ENCODE measurements around the gene IGSF8. TPM values are rescaled to one million over a fixed set of nuclear protein-coding genes. Genes with fewer than 3 reads are reported as not detected.

IGSF8 gene
- total RNA-seq, 1 donor from 2014 or later: 24.0 TPM

DNA sequence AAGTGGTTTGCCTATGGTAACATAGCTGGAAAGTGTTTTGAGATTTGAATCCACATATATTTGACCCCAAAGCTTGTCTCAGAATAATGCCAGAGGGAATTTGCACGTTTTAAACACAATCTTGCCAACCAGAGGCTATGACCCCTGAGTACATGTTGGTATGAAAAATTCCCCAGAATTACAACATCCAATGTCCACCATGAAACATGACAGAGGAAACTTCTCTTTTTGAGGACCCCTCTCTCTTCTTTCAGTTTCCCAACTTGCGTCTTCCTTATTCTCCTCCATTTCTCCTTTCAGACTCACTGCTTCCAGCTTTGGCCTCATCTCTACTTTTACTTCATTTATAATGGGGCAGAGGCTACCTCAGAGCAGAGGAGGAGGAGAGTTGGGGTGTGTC is 22.6 kb downstream of the IGSF8 start:
- Mint-ChIP-seq H3K27me3 (ENCODE audit: unreplicated experiment) (peaks cover 83% of the 10 kb centered on the region), H3K27ac (ENCODE audit: unreplicated experiment) (no peak overlapping the region), H3K9me3 (ENCODE audit: unreplicated experiment) (no peaks in the 10 kb centered on the region), H3K4me3 (ENCODE audit: unreplicated experiment) (no peak overlapping the region), H3K4me1 (ENCODE audit: unreplicated experiment) (peaks cover 2% of the 10 kb centered on the region), H3K36me3 (ENCODE audit: unreplicated experiment) (no peaks in the 10 kb centered on the region)
- TF ChIP-seq CTCF (IDR thresholded peaks at IDR 0.05): no peak
- DNase-seq (ENCODE audit: extremely low spot score, unreplicated experiment): no peak

DNA sequence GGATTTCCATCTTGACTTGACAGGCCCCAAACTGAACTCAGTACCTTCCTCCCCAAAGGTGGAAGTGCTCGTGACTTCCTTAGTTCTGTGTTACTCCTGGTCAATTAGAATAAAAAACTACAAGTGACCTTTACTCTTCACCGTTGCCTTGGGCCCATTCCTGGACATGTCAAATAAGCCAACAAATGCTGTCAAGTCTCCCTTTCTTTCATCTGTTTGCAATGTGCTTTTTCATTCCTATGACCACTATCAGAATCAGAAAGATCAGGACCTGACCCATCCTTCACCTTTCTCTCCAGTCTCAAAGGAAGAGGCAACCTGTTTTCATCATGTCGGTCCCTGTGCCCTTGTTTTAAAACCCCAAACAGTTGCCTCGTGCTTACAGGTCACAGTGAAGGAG is 23.6 kb downstream of the IGSF8 start:
- DNase-seq (ENCODE audit: extremely low spot score, unreplicated experiment): no peak
- peaks cover 81% of the 10 kb centered on the region for H3K27me3 Mint-ChIP-seq (ENCODE audit: unreplicated experiment)
- no peaks in the 10 kb centered on the region for H3K36me3 Mint-ChIP-seq (ENCODE audit: unreplicated experiment)
- no peak overlapping the region for H3K4me3 Mint-ChIP-seq (ENCODE audit: unreplicated experiment)
- peaks cover 7% of the 10 kb centered on the region for H3K4me1 Mint-ChIP-seq (ENCODE audit: unreplicated experiment)
- H3K27ac Mint-ChIP-seq (ENCODE audit: unreplicated experiment): no peak overlapping the region
- no peaks in the 10 kb centered on the region for H3K9me3 Mint-ChIP-seq (ENCODE audit: unreplicated experiment)
- no peak for TF ChIP-seq CTCF (IDR thresholded peaks at IDR 0.05)

GRCh38 chr1:160071289-160071688 is 27.1 kb downstream of the IGSF8 start:
- H3K36me3 Mint-ChIP-seq (ENCODE audit: unreplicated experiment): no peaks in the 10 kb centered on the region
- no peak for TF ChIP-seq CTCF (IDR thresholded peaks at IDR 0.05)
- H3K27ac Mint-ChIP-seq (ENCODE audit: unreplicated experiment): no peak overlapping the region
- no peak overlapping the region for H3K4me3 Mint-ChIP-seq (ENCODE audit: unreplicated experiment)
- no peak for DNase-seq (ENCODE audit: extremely low spot score, unreplicated experiment)
- no peaks in the 10 kb centered on the region for H3K9me3 Mint-ChIP-seq (ENCODE audit: unreplicated experiment)
- H3K4me1 Mint-ChIP-seq (ENCODE audit: unreplicated experiment): peaks cover 7% of the 10 kb centered on the region
- H3K27me3 Mint-ChIP-seq (ENCODE audit: unreplicated experiment): peaks cover 83% of the 10 kb centered on the region

GRCh38 chr1:160070243-160071163 is 27.9 kb downstream of the IGSF8 start:
- Mint-ChIP-seq H3K4me1 (ENCODE audit: unreplicated experiment) (peaks cover 7% of the 10 kb centered on the region), H3K4me3 (ENCODE audit: unreplicated experiment) (peak overlapping the region; percentile 92), H3K27ac (ENCODE audit: unreplicated experiment) (no peak overlapping the region), H3K9me3 (ENCODE audit: unreplicated experiment) (no peaks in the 10 kb centered on the region), H3K27me3 (ENCODE audit: unreplicated experiment) (peaks cover 83% of the 10 kb centered on the region), H3K36me3 (ENCODE audit: unreplicated experiment) (no peaks in the 10 kb centered on the region)
- DNase-seq (ENCODE audit: extremely low spot score, unreplicated experiment): no peak
- no peak for TF ChIP-seq CTCF (IDR thresholded peaks at IDR 0.05)

GRCh38 chr1:160069460-160070231 is 28.8 kb downstream of the IGSF8 start, which contains the start of gene KCNJ10:
TSS of gene KCNJ10 (minus strand) at chr1:160070160. CDS start at chr1:160042532, 27,628 bp downstream.
- TF ChIP-seq CTCF (IDR thresholded peaks at IDR 0.05): no peak
- peak within 1 kb of the TSS; percentile 92 for H3K4me3 Mint-ChIP-seq (ENCODE audit: unreplicated experiment)
- H3K36me3 Mint-ChIP-seq (ENCODE audit: unreplicated experiment): no peaks in the 10 kb centered on the region
- DNase-seq (ENCODE audit: extremely low spot score, unreplicated experiment): no peak
- H3K4me1 Mint-ChIP-seq (ENCODE audit: unreplicated experiment): peaks cover 7% of the 10 kb centered on the region
- H3K27ac Mint-ChIP-seq (ENCODE audit: unreplicated experiment): no peak within 1 kb of the TSS
- H3K9me3 Mint-ChIP-seq (ENCODE audit: unreplicated experiment): no peaks in the 10 kb centered on the region
- peaks cover 80% of the 10 kb centered on the region for H3K27me3 Mint-ChIP-seq (ENCODE audit: unreplicated experiment)
